ENCODE measurements around the gene TGFA. TPM values are rescaled to one million over a fixed set of nuclear protein-coding genes. Genes with fewer than 3 reads are reported as not detected.

The TGFA gene
- total RNA-seq, 1 experiment from 2014 or later: 50.1 TPM

GRCh38 chr2:70467831-70468779, 85.5 kb downstream of the TGFA start:
- TF ChIP-seq REST (IDR thresholded peaks at IDR 0.05; ENCODE audit: low read depth): no peak
- TF ChIP-seq POLR2A (IDR thresholded peaks at IDR 0.05; ENCODE audit: borderline replicate concordance, extremely low read depth, insufficient read depth, insufficient read length): no peak
- TF ChIP-seq ELF1 (IDR thresholded peaks at IDR 0.05; ENCODE audit: borderline replicate concordance, low read depth): no peak
- no peak for TF ChIP-seq EZH2 (IDR thresholded peaks at IDR 0.05)
- no peak for TF ChIP-seq FOSL1 (IDR thresholded peaks at IDR 0.05; ENCODE audit: low read depth)
- TF ChIP-seq ZNF274 (IDR thresholded peaks at IDR 0.05; ENCODE audit: low read depth, low read length): no peak
- no peak for TF ChIP-seq EGR1 (IDR thresholded peaks at IDR 0.05; ENCODE audit: low read depth)
- no peak for TF ChIP-seq CBX3 (IDR thresholded peaks at IDR 0.05; ENCODE audit: low read depth)
- TF ChIP-seq RAD21 (IDR thresholded peaks at IDR 0.05; ENCODE audit: low read depth): no peak
- no TSS peak for BruUV-seq (replicated peaks)
- Histone ChIP-seq H3K27me3 (ENCODE audit: insufficient read depth, low read length) (no peaks in the 10 kb centered on the region), H3K27ac (ENCODE audit: low read depth, low read length) (no peak overlapping the region), H3K9me3 (ENCODE audit: control insufficient read depth in 1 of 2, insufficient read depth in 1 of 2, low read depth in 1 of 2, low read length in 2 of 2) (no peaks in the 10 kb centered on the region), H3K9ac (ENCODE audit: low read length) (no peak overlapping the region), H4K20me1 (ENCODE audit: insufficient read depth) (no peaks in the 10 kb centered on the region), H2AFZ (ENCODE audit: low read depth, low read length, poor library complexity, severe bottlenecking) (no peak overlapping the region), H3K36me3 (ENCODE audit: control insufficient read depth in 1 of 2, insufficient read depth in 2 of 2, low read length in 2 of 2) (no peaks in the 10 kb centered on the region), H3K4me3 (replicated peaks in 1 of 2; ENCODE audit: low read depth in 1 of 2, low read length in 2 of 2) (no peak overlapping the region), H3K79me2 (ENCODE audit: insufficient read depth, low read length) (peaks cover 7% of the 10 kb centered on the region; the same call in 1 of the 2 replicates), H3K9me2 (ENCODE audit: insufficient read depth) (no peaks in the 10 kb centered on the region), H3K4me2 (ENCODE audit: low read length) (no peak overlapping the region), H3K4me1 (ENCODE audit: control insufficient read depth in 1 of 2, insufficient read depth in 2 of 2, low read length in 2 of 2) (0 out of 4 replicates have a peak, but pooled peaks cover 0 to 5% of the 10 kb centered on the region in 2 experiments)
- intact Hi-C loops (cut with micrococcal nuclease): no loop called here
- POLR2A ChIA-PET: no interaction called here
- DNase-seq (ENCODE audit: low read depth, low spot score) (no peak), ATAC-seq (no peak)
- RAD21 ChIA-PET (ENCODE audit: low non-redundant PET in 1 of 2, low total read pairs in 2 of 2, uncharacterized antibody in 2 of 2, unreplicated experiment in 2 of 2): no interaction called here
- CTCF ChIA-PET: no interaction called here

All from HCT116 (cell line).